Adrenal gland (tissue), 5 donors: ENCODE measurements around the gene OAS3.

Source experiments
- POLR2A ChIP-seq, 2 donors: fragments of 450-650 bp; IDR thresholded peaks; one replicate each; pipeline ENCODE4 v1.6.1; 2017; ENCODE audit warnings: antibody characterized with exemption in 2 of 2, mild to moderate bottlenecking in 2 of 2, moderate library complexity in 1 of 2
- TF ChIP-seq, protein P1 (sequence below), 6 experiments: fragments of 450-650 bp in 4 of 6; fragments of 200-600 bp in 2 of 6; sonication (generic) in 1 of 6; IDR thresholded peaks; 1 replicate in 5 of 6; 2 replicates in 1 of 6; pipeline versions ENCODE4 v1.5.1 to v1.8.0; 2016 to 2021; ENCODE audit warnings: antibody characterized with exemption in 6 of 6, mild to moderate bottlenecking in 2 of 6, moderate library complexity in 1 of 6
- donor health status: DM: no; HTN: no; CAD: no.

DNA sequence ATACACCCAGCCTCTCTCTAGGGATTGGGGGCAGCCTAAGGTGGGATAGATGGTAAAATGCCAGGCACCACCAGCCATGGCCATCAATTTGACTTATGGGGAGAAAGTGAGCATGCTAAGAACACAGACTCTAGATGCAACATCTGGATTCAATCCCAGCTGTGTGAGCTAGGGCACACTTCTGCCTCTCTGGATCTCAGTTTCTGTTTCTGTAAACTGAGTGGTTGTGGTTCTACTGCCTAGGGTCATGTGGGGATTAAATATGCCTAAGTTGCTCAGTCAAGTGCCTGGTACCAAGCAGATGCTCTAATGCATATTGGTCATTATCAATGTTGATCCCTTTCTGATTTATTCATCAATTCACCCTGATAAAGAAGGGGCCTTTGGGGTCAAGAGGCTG lies 44.1 kb upstream of the OAS3 start:
- TF ChIP-seq, protein P1, sequence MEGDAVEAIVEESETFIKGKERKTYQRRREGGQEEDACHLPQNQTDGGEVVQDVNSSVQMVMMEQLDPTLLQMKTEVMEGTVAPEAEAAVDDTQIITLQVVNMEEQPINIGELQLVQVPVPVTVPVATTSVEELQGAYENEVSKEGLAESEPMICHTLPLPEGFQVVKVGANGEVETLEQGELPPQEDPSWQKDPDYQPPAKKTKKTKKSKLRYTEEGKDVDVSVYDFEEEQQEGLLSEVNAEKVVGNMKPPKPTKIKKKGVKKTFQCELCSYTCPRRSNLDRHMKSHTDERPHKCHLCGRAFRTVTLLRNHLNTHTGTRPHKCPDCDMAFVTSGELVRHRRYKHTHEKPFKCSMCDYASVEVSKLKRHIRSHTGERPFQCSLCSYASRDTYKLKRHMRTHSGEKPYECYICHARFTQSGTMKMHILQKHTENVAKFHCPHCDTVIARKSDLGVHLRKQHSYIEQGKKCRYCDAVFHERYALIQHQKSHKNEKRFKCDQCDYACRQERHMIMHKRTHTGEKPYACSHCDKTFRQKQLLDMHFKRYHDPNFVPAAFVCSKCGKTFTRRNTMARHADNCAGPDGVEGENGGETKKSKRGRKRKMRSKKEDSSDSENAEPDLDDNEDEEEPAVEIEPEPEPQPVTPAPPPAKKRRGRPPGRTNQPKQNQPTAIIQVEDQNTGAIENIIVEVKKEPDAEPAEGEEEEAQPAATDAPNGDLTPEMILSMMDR (IDR thresholded peaks at IDR 0.05): no peak
- no peak for TF ChIP-seq POLR2A (IDR thresholded peaks at IDR 0.05)
